B cell (primary cell): ENCODE data around the gene PCDHGB2. TPM values are rescaled to one million over a fixed set of nuclear protein-coding genes. Genes with fewer than 3 reads are reported as not detected.
"Not testable (repeated sequence)": the region's sequence is repeated elsewhere in the genome, so short reads cannot be mapped to it uniquely, and the experiment has no call there.

Experiments
- ATAC-seq: fragments of 200-7000 bp; cut with Tn5 transposase; one replicate; pipeline ENCODE4 v1.10.0; 2021; ENCODE audit warnings: low read depth, mild to moderate bottlenecking, moderate number of reproducible peaks, moderate library complexity
- CTCF ChIA-PET: fragments of 350-600 bp; sonication (Branson Sonifier 250); formaldehyde crosslinking; loops from one replicate; lab custom pipeline; 2021; ENCODE audit warnings: antibody characterized with exemption, inconsistent platforms; lab: Charles Lee
- POLR2A ChIA-PET: fragments of 350-600 bp; sonication (Branson Sonifier 250); formaldehyde crosslinking; loops from one replicate; lab custom pipeline; 2021; ENCODE audit warnings: antibody characterized with exemption; lab: Charles Lee
- DNase-seq: peaks from one replicate; pipeline ENCODE4 v3.0.0; 2013
- H2AFZ ChIP-seq: 2 replicates; pipeline ENCODE4 v1.6.1; 2012; ENCODE audit warnings: mild to moderate bottlenecking, low read depth, low read length; ENCODE audit not compliant: insufficient read depth, poor library complexity, severe bottlenecking
- H3K27ac ChIP-seq, 2 donors: 1 replicate in 1 of 2; 2 replicates in 1 of 2; pipeline ENCODE4 v1.5.1; 2012 to 2013; ENCODE audit warnings: low read length in 2 of 2, mild to moderate bottlenecking in 2 of 2, moderate library complexity in 1 of 2
- H3K27me3 ChIP-seq, 4 experiments: fragments of 200-600 bp in 1 of 4; sonication (generic) in 1 of 4; replicated peaks in 1 of 4; 1 replicate in 2 of 4; 2 replicates in 2 of 4; pipeline versions ENCODE4 v1.6.1 to v1.7.0; 2013 to 2016; ENCODE audit warnings: low read length in 3 of 4, mild to moderate bottlenecking in 2 of 4, mixed read lengths in 1 of 4, moderate library complexity in 1 of 4; ENCODE audit not compliant: insufficient read depth in 4 of 4, control insufficient read depth in 3 of 4; ENCODE audit errors: control extremely low read depth in 1 of 4
- H3K36me3 ChIP-seq, 2 experiments: replicated peaks in 1 of 2; 1 replicate in 1 of 2; 2 replicates in 1 of 2; pipeline versions ENCODE4 v1.6.1 to v1.7.1; 2013; ENCODE audit warnings: low read length in 1 of 2; ENCODE audit not compliant: insufficient read depth in 2 of 2, control insufficient read depth in 1 of 2; ENCODE audit errors: control extremely low read depth in 1 of 2, extremely low read depth in 1 of 2
- H3K4me1 ChIP-seq, 2 donors: fragments of 200-600 bp in 1 of 2; sonication (generic) in 1 of 2; 1 replicate in 1 of 2; 2 replicates in 1 of 2; pipeline versions ENCODE4 v1.5.1 to v1.6.1; 2013 to 2017; ENCODE audit warnings: low read length in 2 of 2; ENCODE audit not compliant: control insufficient read depth in 2 of 2, insufficient read depth in 2 of 2
- H3K4me2 ChIP-seq: replicated peaks from 2 replicates; pipeline ENCODE3; 2012; ENCODE audit warnings: mild to moderate bottlenecking, low read depth, low read length; ENCODE audit not compliant: poor library complexity, severe bottlenecking
- H3K4me3 ChIP-seq, 5 experiments: fragments of 200-600 bp in 1 of 5; sonication (generic) in 1 of 5; 1 replicate in 3 of 5; 2 replicates in 2 of 5; pipeline versions ENCODE4 v1.5.1 to v1.7.0; 2011 to 2016; ENCODE audit warnings: low read length in 4 of 5, mild to moderate bottlenecking in 4 of 5, low read depth in 2 of 5, control low read depth in 1 of 5, moderate library complexity in 1 of 5; ENCODE audit not compliant: insufficient read depth in 1 of 5; ENCODE audit errors: control extremely low read depth in 1 of 5, extremely low read depth in 1 of 5
- H3K79me2 ChIP-seq: fragments of 200-600 bp; sonication (generic); one replicate; pipeline ENCODE4 v1.6.0; 2016; ENCODE audit warnings: low read length; ENCODE audit not compliant: control insufficient read depth, insufficient read depth
- H3K9ac ChIP-seq: fragments of 200-600 bp; sonication (generic); 2 replicates; pipeline ENCODE4 v1.6.1; 2017; ENCODE audit warnings: mild to moderate bottlenecking, low read length, moderate library complexity
- H3K9me3 ChIP-seq, 3 donors: one replicate each; pipeline versions ENCODE4 v1.6.1 to v1.7.1; 2013; ENCODE audit warnings: low read length in 2 of 3; ENCODE audit not compliant: control insufficient read depth in 2 of 3, insufficient read depth in 1 of 3; ENCODE audit errors: control extremely low read depth in 1 of 3
- H4K20me1 ChIP-seq: 2 replicates; pipeline ENCODE4 v1.6.0; 2012; ENCODE audit warnings: mild to moderate bottlenecking, low read length; ENCODE audit not compliant: insufficient read depth, control insufficient read depth, poor library complexity, severe bottlenecking
- H3K27ac Mint-ChIP-seq: one replicate; pipeline ENCODE4 v1.8.0; 2021; ENCODE audit warnings: mixed read lengths
- H3K27me3 Mint-ChIP-seq: one replicate; pipeline ENCODE4 v1.8.0; 2021; ENCODE audit warnings: mixed read lengths
- H3K4me1 Mint-ChIP-seq: one replicate; pipeline ENCODE4 v1.8.0; 2021; ENCODE audit warnings: mixed read lengths
- H3K4me3 Mint-ChIP-seq: one replicate; pipeline ENCODE4 v1.8.0; 2021; ENCODE audit warnings: mixed read lengths
- H3K9me3 Mint-ChIP-seq: one replicate; pipeline ENCODE4 v1.8.0; 2022; ENCODE audit warnings: mixed read lengths; ENCODE audit not compliant: insufficient read depth
- CTCF ChIP-seq: fragments of 200-600 bp; IDR thresholded peaks from one replicate; pipeline ENCODE4 v1.8.0; 2022; ENCODE audit warnings: antibody characterized with exemption, mild to moderate bottlenecking
- EZH2 ChIP-seq: IDR thresholded peaks from 2 replicates; pipeline ENCODE4 v1.6.1; 2012; ENCODE audit warnings: borderline replicate concordance, low read depth, mild to moderate bottlenecking, moderate library complexity, low read length; ENCODE audit not compliant: insufficient read depth, poor library complexity, severe bottlenecking
- WGBS: methylation state at CpG from one replicate; pipeline ENCODE4 v1.1.5; 2013; ENCODE audit warnings: missing lambda C conversion rate; ENCODE audit not compliant: insufficient coverage; 5-methylcytosine and 5-hydroxymethylcytosine counted together
- intact Hi-C: fragments of 100-400 bp; cut with micrococcal nuclease; formaldehyde crosslinking; loops from one replicate; pipeline ENCODE4 v1.10.0; 2022
- polyA plus RNA-seq: library from polyadenylated mRNA; depleted of rRNA; stranded (reverse); fragments of >200 nt; gene quantifications from 2 replicates; pipeline ENCODE4 v1.2.3, GENCODE V29; 2012
- total RNA-seq, 2 donors: library from RNA; stranded (reverse); fragments of 120-200 nt in 1 of 2; gene quantifications; 1 replicate in 1 of 2; 2 replicates in 1 of 2; pipeline versions ENCODE4 v1.2.3 to v1.2.4, GENCODE V29; 2013 to 2022

The PCDHGB2 gene
- total and polyA plus RNA-seq, 2 donors (not counting 1 experiment from before 2014, with no cell fraction given), result 0.66 to 3.9 TPM

- H3K9ac ChIP-seq, H3K4me2 ChIP-seq, ATAC-seq, intact Hi-C loops, POLR2A ChIA-PET, H3K27me3 ChIP-seq, H3K27me3 Mint-ChIP-seq, H3K27ac Mint-ChIP-seq, H2AFZ ChIP-seq, H3K27ac ChIP-seq, H3K4me3 ChIP-seq, H4K20me1 ChIP-seq, DNase-seq, H3K4me3 Mint-ChIP-seq: not testable (repeated sequence)
- Mint-ChIP-seq H3K4me1 (peaks cover 35% of the 10 kb centered on the region), H3K9me3 (peaks cover 29% of the 10 kb centered on the region)
- H3K79me2 ChIP-seq, result peaks cover 49% of the 10 kb centered on the region
- 100% methylated on average over 1 of the region's 4 CpGs for WGBS
- peaks cover 12 to 19% of the 10 kb centered on the region in 2 experiments for H3K36me3 ChIP-seq
- peaks cover 17 to 20% of the 10 kb centered on the region in 2 donors for H3K4me1 ChIP-seq
- peaks cover 31 to 84% (median 61%) of the 10 kb centered on the region in 3 donors for H3K9me3 ChIP-seq
- CTCF ChIA-PET, result interaction anchor here (1.6 to 2.0 kb wide), 2 partner anchors 10 to 247 kb away, joined by 3 to 5 read pairs; no protein-coding TSS in a partner anchor
Observed at GRCh38 chr5:141316963-141317362, 42.8 kb upstream of the PCDHGB2 start.

- ATAC-seq (no peak), DNase-seq (no peak)
- peaks cover 25 to 67% (median 56%) of the 10 kb centered on the region in 3 donors for H3K9me3 ChIP-seq
- H3K27me3 Mint-ChIP-seq, result no peaks in the 10 kb centered on the region
- peak overlapping the region; percentile 89 for H3K9ac ChIP-seq
- POLR2A ChIA-PET, result interaction anchor here (0.6 kb wide), 1 partner anchor 39 kb away, joined by 7 read pairs; no protein-coding TSS in a partner anchor
- H3K9me3 Mint-ChIP-seq, result peaks cover 29% of the 10 kb centered on the region
- WGBS, result 99% methylated on average over 6 of the region's 6 CpGs
- H3K4me1 Mint-ChIP-seq, result peaks cover 34% of the 10 kb centered on the region
- peaks cover 40% of the 10 kb centered on the region for H3K79me2 ChIP-seq
- H3K27me3 ChIP-seq, result no peaks in the 10 kb centered on the region
- H2AFZ ChIP-seq, result no peak overlapping the region
- H3K4me2 ChIP-seq, result peak overlapping the region; percentile 74
- H3K27ac Mint-ChIP-seq, result peak overlapping the region; percentile 32
- peak overlapping the region in 1 of 5 experiments; percentile 97 for H3K4me3 ChIP-seq
- CTCF ChIA-PET, result interaction anchor here (0.8 to 4.4 kb wide), 12 partner anchors 9 to 273 kb away, joined by 3 to 37 read pairs (median 4); partner anchors contain the start of genes PCDHGA10, PCDHGA12 and PCDHGB1
- H3K4me3 Mint-ChIP-seq, result peak overlapping the region; percentile 96
- TF ChIP-seq CTCF, result no peak
- no peak for TF ChIP-seq EZH2
- no peak overlapping the region for H3K27ac ChIP-seq
- intact Hi-C loops, result no loop called here
- H4K20me1 ChIP-seq, result no peaks in the 10 kb centered on the region
- peaks cover 17 to 20% of the 10 kb centered on the region in 2 donors for H3K4me1 ChIP-seq
- peaks cover 12 to 19% of the 10 kb centered on the region in 2 experiments for H3K36me3 ChIP-seq
Observed at GRCh38 chr5:141319202-141319601, 40.6 kb upstream of the PCDHGB2 start.
